ENCODE results near the gene C1orf52. TPM values are rescaled to one million over a fixed set of nuclear protein-coding genes. Genes with fewer than 3 reads are reported as not detected.

The C1orf52 gene
- total RNA-seq, 1 donor from 2014 or later: 55.8 TPM

- no peaks in the 10 kb centered on the region for H3K9me3 ChIP-seq (ENCODE audit: low read depth)
- peaks cover 3% of the 10 kb centered on the region for H3K79me2 ChIP-seq (ENCODE audit: low read depth)
- Mint-ChIP-seq H3K4me3 (no peak overlapping the region), H3K9me3 (peaks cover 2% of the 10 kb centered on the region), H3K4me1 (peaks cover 5% of the 10 kb centered on the region), H3K36me3 (peaks cover 17% of the 10 kb centered on the region), H3K27me3 (ENCODE audit: insufficient read depth, low read depth) (no peaks in the 10 kb centered on the region), H3K27ac (no peak overlapping the region)
- no peak overlapping the region for H3K4me2 ChIP-seq
- no peaks in the 10 kb centered on the region for H3K4me1 ChIP-seq
- no peak overlapping the region for H3K9ac ChIP-seq
- no peak overlapping the region for H2AFZ ChIP-seq (replicated peaks)
- no peak overlapping the region for H3K4me3 ChIP-seq
- H3F3A ChIP-seq (ENCODE audit: low read depth): peaks cover 3% of the 10 kb centered on the region
- TF ChIP-seq EZH2 (IDR thresholded peaks at IDR 0.05) (no peak), CTCF (IDR thresholded peaks at IDR 0.05) (no peak), EZH2phosphoT487 (IDR thresholded peaks at IDR 0.05) (no peak)
- no peak for DNase-seq (ENCODE audit: low spot score)
- H4K20me1 ChIP-seq (ENCODE audit: low read depth): peaks cover 2% of the 10 kb centered on the region
- H3K36me3 ChIP-seq: peaks cover 19% of the 10 kb centered on the region
- H3K27ac ChIP-seq: no peak overlapping the region
- H3K27me3 ChIP-seq: no peaks in the 10 kb centered on the region
These were observed 4.7 kb upstream of the C1orf52 start for GRCh38 chr1:85264150-85264549.

DNA sequence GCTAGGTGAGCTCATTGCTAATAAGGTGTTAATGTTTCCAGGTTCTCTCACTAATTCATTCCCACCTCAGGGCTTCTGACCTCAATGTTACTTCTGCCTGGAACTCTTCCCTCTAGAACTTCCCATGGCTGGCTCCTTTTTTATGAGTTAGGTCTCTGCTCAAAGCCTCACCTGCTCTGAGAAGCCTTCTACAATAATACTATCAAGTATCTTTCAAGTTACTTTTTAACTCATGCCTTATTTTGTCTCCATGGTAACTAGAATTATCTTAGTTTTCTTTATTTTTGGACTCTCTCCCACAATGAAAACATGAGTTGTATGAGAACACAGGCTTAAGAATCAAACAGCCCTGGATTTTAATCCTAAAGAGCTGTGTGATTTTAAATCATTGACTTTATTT is 3.5 kb upstream of the C1orf52 start:
- peaks cover 21% of the 10 kb centered on the region for H3K36me3 Mint-ChIP-seq
- no peak overlapping the region for H3K4me3 ChIP-seq
- peaks cover 12% of the 10 kb centered on the region for H3K4me1 Mint-ChIP-seq
- H3K9me3 Mint-ChIP-seq: peaks cover 2% of the 10 kb centered on the region
- H3K4me2 ChIP-seq: no peak overlapping the region
- H3K9me3 ChIP-seq (ENCODE audit: low read depth): no peaks in the 10 kb centered on the region
- DNase-seq (ENCODE audit: low spot score): no peak
- peaks cover 6% of the 10 kb centered on the region for H3K4me1 ChIP-seq
- H4K20me1 ChIP-seq (ENCODE audit: low read depth): peaks cover 14% of the 10 kb centered on the region
- H3K27me3 ChIP-seq: no peaks in the 10 kb centered on the region
- TF ChIP-seq CTCF (IDR thresholded peaks at IDR 0.05) (no peak), EZH2phosphoT487 (IDR thresholded peaks at IDR 0.05) (no peak), EZH2 (IDR thresholded peaks at IDR 0.05) (no peak)
- no peak overlapping the region for H3K27ac Mint-ChIP-seq
- no peak overlapping the region for H3K9ac ChIP-seq
- peaks cover 10% of the 10 kb centered on the region for H3F3A ChIP-seq (ENCODE audit: low read depth)
- H3K27me3 Mint-ChIP-seq (ENCODE audit: insufficient read depth, low read depth): peaks cover 4% of the 10 kb centered on the region
- no peak overlapping the region for H3K27ac ChIP-seq
- H3K79me2 ChIP-seq (ENCODE audit: low read depth): peaks cover 14% of the 10 kb centered on the region
- H2AFZ ChIP-seq (replicated peaks): no peak overlapping the region
- H3K4me3 Mint-ChIP-seq: no peak overlapping the region
- H3K36me3 ChIP-seq: peaks cover 17% of the 10 kb centered on the region

- H3F3A ChIP-seq (ENCODE audit: low read depth): peaks cover 17% of the 10 kb centered on the region
- peak overlapping the region; percentile 92 for H3K4me3 ChIP-seq
- peaks cover 11% of the 10 kb centered on the region for H3K36me3 ChIP-seq
- H2AFZ ChIP-seq (replicated peaks): peak overlapping the region; percentile 70
- H4K20me1 ChIP-seq (ENCODE audit: low read depth): peaks cover 25% of the 10 kb centered on the region
- peak overlapping the region; percentile 95 for H3K4me3 Mint-ChIP-seq
- TF ChIP-seq EZH2phosphoT487 (IDR thresholded peaks at IDR 0.05) (no peak), CTCF (IDR thresholded peaks at IDR 0.05) (no peak), EZH2 (IDR thresholded peaks at IDR 0.05) (no peak)
- peaks cover 4% of the 10 kb centered on the region for H3K27me3 Mint-ChIP-seq (ENCODE audit: insufficient read depth, low read depth)
- H3K4me1 Mint-ChIP-seq: peaks cover 21% of the 10 kb centered on the region
- H3K4me2 ChIP-seq: peak overlapping the region; percentile 41
- peaks cover 25% of the 10 kb centered on the region for H3K36me3 Mint-ChIP-seq
- no peak overlapping the region for H3K9ac ChIP-seq
- no peak overlapping the region for H3K27ac ChIP-seq
- H3K79me2 ChIP-seq (ENCODE audit: low read depth): peaks cover 39% of the 10 kb centered on the region
- H3K9me3 ChIP-seq (ENCODE audit: low read depth): no peaks in the 10 kb centered on the region
- H3K9me3 Mint-ChIP-seq: peaks cover 2% of the 10 kb centered on the region
- H3K27me3 ChIP-seq: no peaks in the 10 kb centered on the region
- peaks cover 15% of the 10 kb centered on the region for H3K4me1 ChIP-seq
- H3K27ac Mint-ChIP-seq: peak overlapping the region; percentile 72
- no peak for DNase-seq (ENCODE audit: low spot score)
These were observed 431 bp upstream of the C1orf52 start for GRCh38 chr1:85259912-85260274.
